B cell (primary cell): ENCODE measurements around the gene NHS. TPM values are rescaled to one million over a fixed set of nuclear protein-coding genes. Genes with fewer than 3 reads are reported as not detected.

Source experiments
- ATAC-seq: fragments of 200-7000 bp; cut with Tn5 transposase; one replicate; pipeline ENCODE4 v1.10.0; 2021; ENCODE audit warnings: low read depth, mild to moderate bottlenecking, moderate number of reproducible peaks, moderate library complexity
- CTCF ChIA-PET: fragments of 350-600 bp; sonication (Branson Sonifier 250); formaldehyde crosslinking; loops from one replicate; lab custom pipeline; 2021; ENCODE audit warnings: antibody characterized with exemption, inconsistent platforms; lab: Charles Lee
- POLR2A ChIA-PET: fragments of 350-600 bp; sonication (Branson Sonifier 250); formaldehyde crosslinking; loops from one replicate; lab custom pipeline; 2021; ENCODE audit warnings: antibody characterized with exemption; lab: Charles Lee
- DNase-seq: peaks from one replicate; pipeline ENCODE4 v3.0.0; 2013
- H2AFZ ChIP-seq: 2 replicates; pipeline ENCODE4 v1.6.1; 2012; ENCODE audit warnings: mild to moderate bottlenecking, low read depth, low read length; ENCODE audit not compliant: insufficient read depth, poor library complexity, severe bottlenecking
- H3K27ac ChIP-seq, 2 donors: 1 replicate in 1 of 2; 2 replicates in 1 of 2; pipeline ENCODE4 v1.5.1; 2012 to 2013; ENCODE audit warnings: low read length in 2 of 2, mild to moderate bottlenecking in 2 of 2, moderate library complexity in 1 of 2
- H3K27me3 ChIP-seq, 4 experiments: fragments of 200-600 bp in 1 of 4; sonication (generic) in 1 of 4; replicated peaks in 1 of 4; 1 replicate in 2 of 4; 2 replicates in 2 of 4; pipeline versions ENCODE4 v1.6.1 to v1.7.0; 2013 to 2016; ENCODE audit warnings: low read length in 3 of 4, mild to moderate bottlenecking in 2 of 4, mixed read lengths in 1 of 4, moderate library complexity in 1 of 4; ENCODE audit not compliant: insufficient read depth in 4 of 4, control insufficient read depth in 3 of 4; ENCODE audit errors: control extremely low read depth in 1 of 4
- H3K36me3 ChIP-seq, 2 experiments: replicated peaks in 1 of 2; 1 replicate in 1 of 2; 2 replicates in 1 of 2; pipeline versions ENCODE4 v1.6.1 to v1.7.1; 2013; ENCODE audit warnings: low read length in 1 of 2; ENCODE audit not compliant: insufficient read depth in 2 of 2, control insufficient read depth in 1 of 2; ENCODE audit errors: control extremely low read depth in 1 of 2, extremely low read depth in 1 of 2
- H3K4me1 ChIP-seq, 2 donors: fragments of 200-600 bp in 1 of 2; sonication (generic) in 1 of 2; 1 replicate in 1 of 2; 2 replicates in 1 of 2; pipeline versions ENCODE4 v1.5.1 to v1.6.1; 2013 to 2017; ENCODE audit warnings: low read length in 2 of 2; ENCODE audit not compliant: control insufficient read depth in 2 of 2, insufficient read depth in 2 of 2
- H3K4me2 ChIP-seq: replicated peaks from 2 replicates; pipeline ENCODE3; 2012; ENCODE audit warnings: mild to moderate bottlenecking, low read depth, low read length; ENCODE audit not compliant: poor library complexity, severe bottlenecking
- H3K4me3 ChIP-seq, 5 experiments: fragments of 200-600 bp in 1 of 5; sonication (generic) in 1 of 5; 1 replicate in 3 of 5; 2 replicates in 2 of 5; pipeline versions ENCODE4 v1.5.1 to v1.7.0; 2011 to 2016; ENCODE audit warnings: low read length in 4 of 5, mild to moderate bottlenecking in 4 of 5, low read depth in 2 of 5, control low read depth in 1 of 5, moderate library complexity in 1 of 5; ENCODE audit not compliant: insufficient read depth in 1 of 5; ENCODE audit errors: control extremely low read depth in 1 of 5, extremely low read depth in 1 of 5
- H3K79me2 ChIP-seq: fragments of 200-600 bp; sonication (generic); one replicate; pipeline ENCODE4 v1.6.0; 2016; ENCODE audit warnings: low read length; ENCODE audit not compliant: control insufficient read depth, insufficient read depth
- H3K9ac ChIP-seq: fragments of 200-600 bp; sonication (generic); 2 replicates; pipeline ENCODE4 v1.6.1; 2017; ENCODE audit warnings: mild to moderate bottlenecking, low read length, moderate library complexity
- H3K9me3 ChIP-seq, 3 donors: one replicate each; pipeline versions ENCODE4 v1.6.1 to v1.7.1; 2013; ENCODE audit warnings: low read length in 2 of 3; ENCODE audit not compliant: control insufficient read depth in 2 of 3, insufficient read depth in 1 of 3; ENCODE audit errors: control extremely low read depth in 1 of 3
- H4K20me1 ChIP-seq: 2 replicates; pipeline ENCODE4 v1.6.0; 2012; ENCODE audit warnings: mild to moderate bottlenecking, low read length; ENCODE audit not compliant: insufficient read depth, control insufficient read depth, poor library complexity, severe bottlenecking
- H3K27ac Mint-ChIP-seq: one replicate; pipeline ENCODE4 v1.8.0; 2021; ENCODE audit warnings: mixed read lengths
- H3K27me3 Mint-ChIP-seq: one replicate; pipeline ENCODE4 v1.8.0; 2021; ENCODE audit warnings: mixed read lengths
- H3K4me1 Mint-ChIP-seq: one replicate; pipeline ENCODE4 v1.8.0; 2021; ENCODE audit warnings: mixed read lengths
- H3K4me3 Mint-ChIP-seq: one replicate; pipeline ENCODE4 v1.8.0; 2021; ENCODE audit warnings: mixed read lengths
- H3K9me3 Mint-ChIP-seq: one replicate; pipeline ENCODE4 v1.8.0; 2022; ENCODE audit warnings: mixed read lengths; ENCODE audit not compliant: insufficient read depth
- CTCF ChIP-seq: fragments of 200-600 bp; IDR thresholded peaks from one replicate; pipeline ENCODE4 v1.8.0; 2022; ENCODE audit warnings: antibody characterized with exemption, mild to moderate bottlenecking
- EZH2 ChIP-seq: IDR thresholded peaks from 2 replicates; pipeline ENCODE4 v1.6.1; 2012; ENCODE audit warnings: borderline replicate concordance, low read depth, mild to moderate bottlenecking, moderate library complexity, low read length; ENCODE audit not compliant: insufficient read depth, poor library complexity, severe bottlenecking
- WGBS: methylation state at CpG from one replicate; pipeline ENCODE4 v1.1.5; 2013; ENCODE audit warnings: missing lambda C conversion rate; ENCODE audit not compliant: insufficient coverage; 5-methylcytosine and 5-hydroxymethylcytosine counted together
- intact Hi-C: fragments of 100-400 bp; cut with micrococcal nuclease; formaldehyde crosslinking; loops from one replicate; pipeline ENCODE4 v1.10.0; 2022
- polyA plus RNA-seq: library from polyadenylated mRNA; depleted of rRNA; stranded (reverse); fragments of >200 nt; gene quantifications from 2 replicates; pipeline ENCODE4 v1.2.3, GENCODE V29; 2012
- total RNA-seq, 2 donors: library from RNA; stranded (reverse); fragments of 120-200 nt in 1 of 2; gene quantifications; 1 replicate in 1 of 2; 2 replicates in 1 of 2; pipeline versions ENCODE4 v1.2.3 to v1.2.4, GENCODE V29; 2013 to 2022

The NHS gene
- total and polyA plus RNA-seq, 2 donors (not counting 1 experiment from before 2014, with no cell fraction given), result not detected

DNA sequence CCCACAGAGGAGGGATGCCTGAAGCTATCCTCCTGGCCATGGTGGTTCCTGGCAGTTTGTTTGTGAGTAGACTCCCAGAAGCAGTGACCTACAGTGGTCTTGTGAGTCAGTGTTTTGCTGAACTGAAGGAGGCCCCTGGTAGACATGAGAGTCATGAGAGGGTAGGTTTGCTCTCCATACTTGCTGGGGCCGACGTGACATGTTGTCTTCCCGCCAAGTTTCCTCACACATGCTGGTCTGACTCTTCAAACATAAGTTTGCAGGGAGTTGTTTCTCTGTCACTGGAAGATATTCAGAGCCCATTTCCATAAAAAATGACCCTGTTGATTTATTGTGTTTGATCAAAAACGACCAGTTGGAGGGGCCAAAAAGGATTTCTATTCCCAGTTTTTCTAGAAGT, 231.2 kb downstream of the NHS start:
- Mint-ChIP-seq H3K4me1 (no peaks in the 10 kb centered on the region), H3K9me3 (no peaks in the 10 kb centered on the region), H3K27me3 (no peaks in the 10 kb centered on the region), H3K4me3 (no peak overlapping the region), H3K27ac (no peak overlapping the region)
- Histone ChIP-seq H3K9me3 (no peaks in the 10 kb centered on the region), H3K9ac (no peak overlapping the region), H3K27ac (no peak overlapping the region), H3K79me2 (no peaks in the 10 kb centered on the region), H4K20me1 (no peaks in the 10 kb centered on the region), H2AFZ (no peak overlapping the region), H3K36me3 (no peaks in the 10 kb centered on the region), H3K27me3 (no peaks in the 10 kb centered on the region), H3K4me1 (no peaks in the 10 kb centered on the region), H3K4me3 (no peak overlapping the region), H3K4me2 (no peak overlapping the region)
- ATAC-seq (no peak), DNase-seq (no peak)
- CTCF ChIA-PET, result no interaction called here
- WGBS, result no CpG with 5 or more reads among the region's 4 CpGs
- POLR2A ChIA-PET, result no interaction called here
- intact Hi-C loops, result no loop called here
- TF ChIP-seq EZH2, result no peak
- no peak for TF ChIP-seq CTCF

GRCh38 chrX:17608888-17609287, 233.9 kb downstream of the NHS start:
- Histone ChIP-seq H3K9me3 (no peaks in the 10 kb centered on the region), H3K79me2 (no peaks in the 10 kb centered on the region), H3K4me3 (no peak overlapping the region), H2AFZ (no peak overlapping the region), H3K27me3 (no peaks in the 10 kb centered on the region), H3K9ac (no peak overlapping the region), H3K27ac (no peak overlapping the region), H3K36me3 (no peaks in the 10 kb centered on the region), H4K20me1 (no peaks in the 10 kb centered on the region), H3K4me2 (no peak overlapping the region), H3K4me1 (no peaks in the 10 kb centered on the region)
- ChIA-PET CTCF (no interaction called here), POLR2A (no interaction called here)
- no peaks in the 10 kb centered on the region for H3K27me3 Mint-ChIP-seq
- TF ChIP-seq EZH2 (no peak), CTCF (no peak)
- H3K4me3 Mint-ChIP-seq, result no peak overlapping the region
- H3K9me3 Mint-ChIP-seq, result no peaks in the 10 kb centered on the region
- intact Hi-C loops, result no loop called here
- DNase-seq (no peak), ATAC-seq (no peak)
- H3K4me1 Mint-ChIP-seq, result no peaks in the 10 kb centered on the region
- H3K27ac Mint-ChIP-seq, result no peak overlapping the region
- no CpG with 5 or more reads among the region's 2 CpGs for WGBS
